PC-9 (cell line): ENCODE results near the gene SRPK1. TPM values are rescaled to one million over a fixed set of nuclear protein-coding genes. Genes with fewer than 3 reads are reported as not detected.

Experiments
- BruUV-seq: library from RNA; stranded (reverse); fragments of 400-500 nt; replicated peaks from 2 replicates; lab custom pipeline; 2021; lab: Mats Ljungman, UMichigan
- CTCF ChIA-PET: fragments of 300-600 bp; sonication (Branson Sonifier 250); formaldehyde crosslinking; loops from one replicate; lab custom pipeline; 2022; ENCODE audit warnings: antibody characterized with exemption; lab: Charles Lee
- POLR2A ChIA-PET: fragments of 300-600 bp; sonication (Branson Sonifier 250); formaldehyde crosslinking; loops from one replicate; lab custom pipeline; 2022; ENCODE audit warnings: antibody characterized with exemption; ENCODE audit not compliant: unreplicated experiment; lab: Charles Lee
- DNase-seq, 2 experiments: peaks; one replicate each; pipeline versions ENCODE4 v3.0.0 to v3.0.0-alpha.2; 2015 to 2022; ENCODE audit warnings: mixed read lengths in 1 of 2
- H2AFZ ChIP-seq: fragments of 200-600 bp; sonication (generic); 2 replicates; pipeline ENCODE4 v1.8.1; 2017; ENCODE audit warnings: antibody characterized with exemption
- H3F3A ChIP-seq: fragments of 200-600 bp; sonication (generic); 2 replicates; pipeline ENCODE4 v1.8.1; 2017; ENCODE audit warnings: antibody characterized with exemption, mild to moderate bottlenecking, low read depth; ENCODE audit not compliant: insufficient read depth
- H3K27ac ChIP-seq: fragments of 200-600 bp; sonication (generic); 2 replicates; pipeline ENCODE4 v1.6.1; 2016; ENCODE audit warnings: mixed run types
- H3K27me3 ChIP-seq: fragments of 200-600 bp; sonication (generic); 2 replicates; pipeline ENCODE4 v1.6.1; 2016; ENCODE audit warnings: low read depth, mixed run types; ENCODE audit not compliant: insufficient read depth
- H3K36me3 ChIP-seq: fragments of 200-600 bp; sonication (generic); 2 replicates; pipeline ENCODE4 v1.6.1; 2016; ENCODE audit warnings: low read depth, mixed run types
- H3K4me1 ChIP-seq: fragments of 200-600 bp; sonication (generic); replicated peaks from 2 replicates; pipeline ENCODE4 v1.6.1; 2016; ENCODE audit warnings: mixed run types; ENCODE audit not compliant: insufficient read depth
- H3K4me2 ChIP-seq: fragments of 200-600 bp; sonication (generic); 2 replicates; pipeline ENCODE4 v1.6.1; 2017; ENCODE audit warnings: mixed run types
- H3K4me3 ChIP-seq: fragments of 200-600 bp; sonication (generic); 2 replicates; pipeline ENCODE4 v1.6.1; 2016; ENCODE audit warnings: mixed run types
- H3K79me2 ChIP-seq: fragments of 200-600 bp; sonication (generic); 2 replicates; pipeline ENCODE4 v1.6.1; 2017; ENCODE audit warnings: low read depth, mixed run types
- H3K9me2 ChIP-seq: fragments of 200-600 bp; sonication (generic); 2 replicates; pipeline ENCODE4 v1.8.1; 2017; ENCODE audit warnings: mild to moderate bottlenecking; ENCODE audit not compliant: insufficient read depth
- H3K9me3 ChIP-seq: fragments of 200-600 bp; sonication (generic); 2 replicates; pipeline ENCODE4 v1.8.1; 2016; ENCODE audit warnings: low read depth; ENCODE audit not compliant: insufficient read depth
- H4K20me1 ChIP-seq: fragments of 200-600 bp; sonication (generic); 2 replicates; pipeline ENCODE4 v1.8.1; 2017; ENCODE audit not compliant: insufficient read depth
- CTCF ChIP-seq: fragments of 200-600 bp; sonication (generic); conservative IDR thresholded peaks from 2 replicates; pipeline ENCODE4 v1.6.1; 2017; ENCODE audit warnings: mixed run types, antibody characterized with exemption, mild to moderate bottlenecking, moderate library complexity
- EZH2 ChIP-seq: fragments of 200-600 bp; sonication (generic); IDR thresholded peaks from 2 replicates; pipeline ENCODE4 v1.8.0; 2017; ENCODE audit warnings: antibody characterized with exemption, low read depth
- intact Hi-C: fragments of 100-400 bp; cut with micrococcal nuclease; formaldehyde crosslinking; loops from one replicate; pipeline ENCODE4 v1.10.0; 2022; ENCODE audit not compliant: unreplicated experiment
- total RNA-seq: library from RNA; stranded (reverse); gene quantifications from 2 replicates; pipeline ENCODE4 v1.2.3, GENCODE V29; 2021

SRPK1 gene
- total RNA-seq, 1 experiment from 2014 or later: 98.7 TPM

DNA sequence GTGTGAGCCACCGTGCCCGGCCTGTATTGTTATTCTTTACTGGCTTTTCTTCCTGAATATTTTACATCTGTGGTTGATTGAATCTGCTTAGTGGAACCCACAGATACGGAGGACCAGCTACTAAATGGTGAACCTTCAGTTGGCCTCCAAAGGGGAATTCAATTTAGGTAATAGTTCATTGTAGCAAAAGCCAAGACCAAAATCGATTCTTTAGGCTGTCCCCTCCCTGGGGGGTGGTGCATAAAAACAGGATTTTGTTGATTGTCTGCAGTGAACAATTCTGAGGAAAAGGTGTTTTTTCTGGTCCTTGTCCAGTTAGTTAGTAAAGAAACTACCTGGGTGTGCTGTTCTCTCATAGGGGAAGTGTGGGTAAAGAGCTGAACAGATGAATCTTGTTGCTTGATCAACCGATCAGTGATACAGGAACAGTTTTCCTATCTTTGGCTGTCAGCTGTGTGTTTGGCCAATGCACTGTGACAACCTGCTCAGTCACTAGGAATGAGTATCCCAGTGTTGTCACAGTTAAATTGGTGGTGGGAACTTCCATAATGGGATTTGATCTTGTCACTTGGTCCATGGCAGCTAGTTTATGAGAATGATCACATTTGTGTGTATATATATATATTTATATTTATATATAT lies 96.2 kb downstream of the SRPK1 start:
- ChIA-PET CTCF (no interaction called here), POLR2A (no interaction called here)
- H3K27ac ChIP-seq: no peak overlapping the region
- no peak overlapping the region for H3K4me3 ChIP-seq
- no TSS peak for BruUV-seq
- H3K9me3 ChIP-seq: no peaks in the 10 kb centered on the region
- TF ChIP-seq EZH2 (no peak), CTCF (no peak)
- H3K4me1 ChIP-seq: peaks cover 8% of the 10 kb centered on the region; the same call in 1 of the 2 replicates
- H3K9me2 ChIP-seq: no peaks in the 10 kb centered on the region
- no peaks in the 10 kb centered on the region for H3K36me3 ChIP-seq
- H2AFZ ChIP-seq: no peak overlapping the region
- intact Hi-C loops: no loop called here
- no peak for DNase-seq
- H3K79me2 ChIP-seq: no peaks in the 10 kb centered on the region
- no peaks in the 10 kb centered on the region for H4K20me1 ChIP-seq
- no peak overlapping the region for H3K4me2 ChIP-seq
- no peaks in the 10 kb centered on the region for H3F3A ChIP-seq
- H3K27me3 ChIP-seq: no peaks in the 10 kb centered on the region

DNA sequence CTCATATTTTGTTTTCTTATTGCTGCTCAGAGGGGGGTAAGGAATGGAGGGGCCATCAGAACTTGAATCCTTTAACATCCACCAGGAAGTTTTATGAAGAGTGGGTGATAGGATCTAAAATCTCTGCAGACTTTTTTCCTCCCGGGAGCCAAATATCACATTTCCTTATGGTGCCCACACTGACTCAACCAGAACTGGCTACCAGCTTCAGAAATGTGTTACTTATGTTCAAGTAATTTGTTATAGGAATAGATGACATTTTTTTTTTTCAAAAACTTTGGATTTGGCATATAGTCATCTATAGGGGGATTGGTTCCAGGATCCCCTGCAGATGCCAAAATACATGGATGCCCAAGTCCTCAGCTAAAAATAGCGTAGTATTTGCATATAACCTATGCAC lies 97.3 kb downstream of the SRPK1 start:
- TF ChIP-seq CTCF (no peak), EZH2 (no peak)

DNA sequence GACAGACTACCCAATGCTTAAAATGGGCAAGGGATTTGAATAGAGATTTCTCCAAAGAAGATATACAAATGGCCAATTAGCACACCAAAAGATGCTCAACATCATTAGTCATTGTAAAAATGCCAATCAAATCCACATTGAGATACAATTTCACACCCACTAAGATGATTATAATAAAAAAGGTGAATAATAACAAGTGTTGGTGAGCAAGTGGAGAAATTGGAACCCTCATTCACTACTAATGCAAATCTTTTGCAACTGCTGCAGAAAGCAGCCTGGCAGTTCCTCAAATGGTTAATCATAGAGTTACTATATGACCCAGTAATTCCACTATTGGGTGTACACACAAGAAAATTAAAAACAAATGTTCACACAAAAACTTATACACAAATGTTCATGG lies 103.4 kb downstream of the SRPK1 start:
- H3K27me3 ChIP-seq: no peaks in the 10 kb centered on the region
- H3K9me3 ChIP-seq: no peaks in the 10 kb centered on the region
- no peaks in the 10 kb centered on the region for H3K9me2 ChIP-seq
- H3K27ac ChIP-seq: no peak overlapping the region
- no peak overlapping the region for H3K4me3 ChIP-seq
- no peaks in the 10 kb centered on the region for H3K36me3 ChIP-seq
- H3K79me2 ChIP-seq: no peaks in the 10 kb centered on the region
- ChIA-PET CTCF (no interaction called here), POLR2A (no interaction called here)
- no peak overlapping the region for H3K4me2 ChIP-seq
- BruUV-seq: no TSS peak
- TF ChIP-seq CTCF (no peak), EZH2 (no peak)
- intact Hi-C loops: no loop called here
- H3K4me1 ChIP-seq: no peaks in the 10 kb centered on the region
- H2AFZ ChIP-seq: no peak overlapping the region
- H3F3A ChIP-seq: no peaks in the 10 kb centered on the region
- H4K20me1 ChIP-seq: no peaks in the 10 kb centered on the region
- no peak for DNase-seq

More for the DNA sequence above, 97.3 kb downstream of the SRPK1 start:
- Histone ChIP-seq H3F3A (no peaks in the 10 kb centered on the region), H2AFZ (no peak overlapping the region), H3K36me3 (no peaks in the 10 kb centered on the region), H3K27ac (no peak overlapping the region), H3K9me3 (no peaks in the 10 kb centered on the region), H3K79me2 (no peaks in the 10 kb centered on the region), H3K4me1 (peaks cover 8% of the 10 kb centered on the region; the same call in 1 of the 2 replicates), H3K4me2 (no peak overlapping the region), H3K9me2 (no peaks in the 10 kb centered on the region), H3K4me3 (no peak overlapping the region), H4K20me1 (no peaks in the 10 kb centered on the region), H3K27me3 (no peaks in the 10 kb centered on the region)
- intact Hi-C loops: no loop called here
- BruUV-seq: no TSS peak
- CTCF ChIA-PET: no interaction called here
- POLR2A ChIA-PET: no interaction called here
- DNase-seq: no peak
